Putamen (tissue), 1 donor: ENCODE results near the gene CERK.
"Not testable (repeated sequence)": the region's sequence is repeated elsewhere in the genome, so short reads cannot be mapped to it uniquely, and the experiment has no call there.

Source experiments
- DNase-seq: peaks from one replicate; pipeline ENCODE4 v3.0.0-alpha.2; 2016; ENCODE audit warnings: low spot score

The CERK gene

GRCh38 chr22:46748908-46749675, 11.0 kb upstream of the CERK start:
- DNase-seq = no peak

- DNase-seq = no peak
Observed at GRCh38 chr22:46748206-46748907, 10.3 kb upstream of the CERK start.

GRCh38 chr22:46747646-46748045, 9.6 kb upstream of the CERK start:
- no peak for DNase-seq

GRCh38 chr22:46746620-46747019, 8.6 kb upstream of the CERK start:
- no peak for DNase-seq

GRCh38 chr22:46746192-46746591, 8.1 kb upstream of the CERK start:
- DNase-seq = no peak

GRCh38 chr22:46744581-46744980, 6.5 kb upstream of the CERK start:
- DNase-seq = no peak

- no peak for DNase-seq
Observed at GRCh38 chr22:46742576-46743221, 4.6 kb upstream of the CERK start.

- DNase-seq = no peak
Observed at GRCh38 chr22:46741974-46742519, 4.0 kb upstream of the CERK start.

GRCh38 chr22:46740910-46741780, 3.1 kb upstream of the CERK start:
- DNase-seq = no peak

GRCh38 chr22:46739094-46739870, 1.2 kb upstream of the CERK start:
- no peak for DNase-seq

- DNase-seq = no peak
Observed at GRCh38 chr22:46738647-46739093, 618 bp upstream of the CERK start.

- DNase-seq = peak; percentile 28
Observed at GRCh38 chr22:46737105-46737975, 712 bp downstream of the CERK start.

GRCh38 chr22:46736705-46737104, 1.3 kb downstream of the CERK start:
- no peak for DNase-seq

GRCh38 chr22:46735747-46736608, 2.1 kb downstream of the CERK start:
- no peak for DNase-seq

- no peak for DNase-seq
Observed at GRCh38 chr22:46734830-46735453, 3.1 kb downstream of the CERK start.

GRCh38 chr22:46734213-46734722, 3.8 kb downstream of the CERK start:
- DNase-seq = not testable (repeated sequence)

GRCh38 chr22:46732513-46732912, 5.5 kb downstream of the CERK start:
- no peak for DNase-seq

- DNase-seq = no peak
Observed at GRCh38 chr22:46732041-46732379, 6.0 kb downstream of the CERK start.
